Coronary artery (tissue), 2 donors: Measurements from ENCODE around the gene ARHGEF39.

Experiments
- DNase-seq: peaks from one replicate; pipeline ENCODE4 v3.0.0-alpha.2; 2017; ENCODE audit warnings: low spot score
- H3K27ac ChIP-seq, 2 donors: fragments of 200-600 bp; sonication (generic); one replicate each; pipeline ENCODE4 v1.5.1; 2016 to 2019
- H3K4me3 ChIP-seq: fragments of 200-600 bp; sonication (generic); 2 replicates; pipeline ENCODE4 v1.5.1; 2016; ENCODE audit warnings: mild to moderate bottlenecking, moderate library complexity
- CTCF ChIP-seq: fragments of 200-600 bp; sonication (generic); IDR thresholded peaks from one replicate; pipeline ENCODE4 v1.5.1; 2019; ENCODE audit warnings: antibody characterized with exemption

Gene ARHGEF39

GRCh38 chr9:35664531-35665470, at the start of gene ARHGEF39:
TSS of gene ARHGEF39 (minus strand) at chr9:35665195. CDS start at chr9:35665169, 26 bp downstream.
- H3K27ac ChIP-seq: peak within 1 kb of the TSS; percentile 99
- no peak for TF ChIP-seq CTCF
- DNase-seq: no peak
- peak within 1 kb of the TSS; percentile 76 for H3K4me3 ChIP-seq

- peak overlapping the region in 1 of 2 donors; percentile 63 for H3K27ac ChIP-seq
- no peak for DNase-seq
Measured at GRCh38 chr9:35714123-35714522, 49.1 kb upstream of the ARHGEF39 start.

GRCh38 chr9:35713578-35713977, 48.6 kb upstream of the ARHGEF39 start:
- DNase-seq: no peak
- no peak for TF ChIP-seq CTCF
- no peak overlapping the region for H3K4me3 ChIP-seq
- peak overlapping the region in 1 of 2 donors; percentile 63 for H3K27ac ChIP-seq

More at GRCh38 chr9:35714123-35714522, 49.1 kb upstream of the ARHGEF39 start:
- no peak overlapping the region for H3K4me3 ChIP-seq
- TF ChIP-seq CTCF: no peak

DNA sequence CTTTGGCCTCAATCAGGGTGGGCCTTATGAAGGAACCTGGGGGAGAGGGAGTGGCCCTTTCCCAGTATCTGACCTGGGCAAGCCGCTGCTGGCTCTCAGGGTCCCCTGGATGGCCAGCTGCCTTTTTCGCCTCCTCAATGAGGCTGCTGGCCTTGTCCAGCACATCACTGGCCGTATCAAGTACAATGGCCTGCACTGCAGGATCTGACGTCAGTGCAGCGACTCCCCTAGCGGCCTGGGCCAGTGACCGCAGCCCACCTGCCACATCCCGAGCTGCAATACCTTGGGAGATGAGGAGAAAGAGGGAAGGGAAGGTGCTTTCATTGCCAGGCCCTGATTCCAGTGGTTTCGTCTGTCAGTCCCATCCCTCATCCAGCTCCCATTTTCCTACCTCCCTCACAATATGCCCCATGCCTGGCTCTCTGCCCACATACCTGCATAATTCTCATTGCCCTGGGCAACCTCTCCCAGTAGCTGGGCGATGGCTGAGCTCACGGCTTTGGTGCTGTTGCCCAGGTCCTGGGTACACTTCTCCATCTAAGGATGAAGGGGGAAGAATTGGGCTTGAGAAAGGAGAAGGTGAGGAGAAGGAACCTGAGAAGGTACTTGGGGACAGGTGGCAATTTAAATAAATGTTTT, 47.9 kb upstream of the ARHGEF39 start:
- no peak for TF ChIP-seq CTCF
- Histone ChIP-seq H3K4me3 (no peak overlapping the region), H3K27ac (peak overlapping the region in 1 of 2 donors; percentile 49)
- DNase-seq: no peak

DNA sequence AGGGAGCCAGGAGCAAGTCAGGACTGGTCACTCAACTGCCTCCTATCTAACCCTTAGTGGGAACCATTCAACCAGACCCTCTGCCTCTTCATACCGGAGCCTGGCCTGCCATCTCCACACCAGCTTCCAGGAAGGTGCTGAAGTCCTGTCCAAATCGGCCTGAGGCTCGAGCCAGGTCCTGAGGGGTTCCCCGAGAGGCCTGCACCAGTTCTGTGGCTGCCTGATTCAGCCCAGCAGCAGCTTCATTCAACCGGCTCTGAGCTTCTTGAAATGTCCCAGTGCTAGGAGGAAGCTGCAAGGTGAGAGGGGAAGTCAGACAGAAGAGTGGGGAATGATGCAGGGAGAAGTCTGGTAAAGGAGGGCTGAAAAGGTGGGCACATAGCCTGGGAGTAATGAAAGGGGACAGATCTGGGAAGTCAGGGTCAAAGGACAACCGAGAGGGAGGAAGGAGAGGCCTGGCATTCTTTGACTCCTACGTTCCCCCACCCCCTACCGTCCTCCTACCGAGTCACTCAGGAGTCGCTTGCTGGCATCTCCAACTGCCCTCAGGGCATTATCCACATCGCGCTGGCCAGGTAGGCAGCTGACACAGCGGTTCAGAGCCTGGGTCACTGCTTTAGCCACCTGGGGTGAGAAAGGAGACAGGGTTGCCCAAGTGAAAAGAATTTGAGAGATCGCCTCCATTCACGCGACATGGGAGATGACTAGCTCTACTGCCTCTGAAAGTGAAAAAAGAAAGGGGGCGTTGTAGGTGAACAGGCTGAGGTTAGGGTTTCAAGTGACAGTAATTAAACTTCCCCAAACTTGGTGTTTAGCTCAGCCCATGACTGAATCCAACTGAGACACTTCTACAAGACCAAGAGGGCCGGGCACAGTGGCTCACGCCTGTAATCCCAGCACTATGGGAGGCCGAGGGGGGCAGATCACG, 46.8 kb upstream of the ARHGEF39 start:
- no peak for TF ChIP-seq CTCF
- Histone ChIP-seq H3K27ac (peak overlapping the region in 1 of 2 donors; percentile 43), H3K4me3 (no peak overlapping the region)

GRCh38 chr9:35710818-35711500, 46.0 kb upstream of the ARHGEF39 start:
- DNase-seq: no peak
- no peak for TF ChIP-seq CTCF
- peak overlapping the region in 1 of 2 donors; percentile 43 for H3K27ac ChIP-seq
- no peak overlapping the region for H3K4me3 ChIP-seq

More for the DNA sequence above, 46.8 kb upstream of the ARHGEF39 start:
- no peak for DNase-seq
